Memory B cell (primary cell): Measurements from ENCODE around the gene ZNF558.
"Not testable (repeated sequence)": the region's sequence is repeated elsewhere in the genome, so short reads cannot be mapped to it uniquely, and the experiment has no call there.

Experiments used
- ATAC-seq: fragments of 150-1000 bp; cut with Tn5 transposase; 2 replicates; pipeline ENCODE4 v1.10.0; 2021; ENCODE audit warnings: low read depth, mild to moderate bottlenecking, moderate library complexity
- DNase-seq, 2 donors: peaks; one replicate each; pipeline ENCODE4 v3.0.0; 2022; ENCODE audit warnings: low spot score in 2 of 2
- H3K27ac Mint-ChIP-seq: one replicate; pipeline ENCODE4 v1.8.0; 2022; ENCODE audit warnings: mild to moderate bottlenecking, moderate library complexity, mixed read lengths
- H3K27me3 Mint-ChIP-seq: one replicate; pipeline ENCODE4 v1.8.0; 2022; ENCODE audit warnings: mixed read lengths
- H3K36me3 Mint-ChIP-seq: one replicate; pipeline ENCODE4 v1.8.0; 2022; ENCODE audit warnings: mild to moderate bottlenecking, mixed read lengths
- H3K4me1 Mint-ChIP-seq: one replicate; pipeline ENCODE4 v1.8.0; 2022; ENCODE audit warnings: mixed read lengths
- H3K4me3 Mint-ChIP-seq: one replicate; pipeline ENCODE4 v1.8.0; 2022; ENCODE audit warnings: mild to moderate bottlenecking, moderate library complexity, mixed read lengths
- H3K9me3 Mint-ChIP-seq: one replicate; pipeline ENCODE4 v1.8.0; 2022; ENCODE audit warnings: mixed read lengths

ZNF558 gene

GRCh38 chr19:8827277-8827676 is 4.8 kb downstream of the ZNF558 start:
- ATAC-seq = no peak
- Mint-ChIP-seq H3K4me1 (peaks cover 3% of the 10 kb centered on the region), H3K36me3 (peaks cover 36% of the 10 kb centered on the region), H3K27me3 (no peaks in the 10 kb centered on the region), H3K4me3 (no peak overlapping the region), H3K27ac (no peak overlapping the region), H3K9me3 (peaks cover 6% of the 10 kb centered on the region)
- no peak for DNase-seq

DNA sequence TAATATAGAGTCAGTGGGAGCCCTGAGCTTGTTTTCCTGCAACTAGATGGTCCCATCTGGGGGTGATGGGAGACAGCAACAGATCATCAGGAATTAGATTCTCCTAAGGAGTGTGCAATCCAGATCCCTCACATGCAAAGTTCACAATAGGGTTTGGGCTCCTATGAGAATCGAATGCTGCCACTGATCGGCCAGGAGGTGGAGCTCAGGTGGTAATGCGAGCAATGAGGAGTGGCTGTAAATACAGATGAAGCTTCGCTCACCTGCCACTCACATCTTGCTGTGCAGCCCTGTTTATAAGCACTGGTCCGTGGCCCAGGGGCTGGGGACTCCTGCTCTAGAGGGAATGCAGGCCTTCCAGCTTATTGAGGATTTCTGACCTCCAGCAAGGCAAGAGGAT is 5.7 kb downstream of the ZNF558 start:
- Mint-ChIP-seq H3K4me3 (no peak overlapping the region), H3K36me3 (peaks cover 43% of the 10 kb centered on the region), H3K4me1 (peaks cover 3% of the 10 kb centered on the region), H3K9me3 (peaks cover 6% of the 10 kb centered on the region), H3K27ac (no peak overlapping the region), H3K27me3 (no peaks in the 10 kb centered on the region)
- no peak for ATAC-seq
- DNase-seq = no peak

DNA sequence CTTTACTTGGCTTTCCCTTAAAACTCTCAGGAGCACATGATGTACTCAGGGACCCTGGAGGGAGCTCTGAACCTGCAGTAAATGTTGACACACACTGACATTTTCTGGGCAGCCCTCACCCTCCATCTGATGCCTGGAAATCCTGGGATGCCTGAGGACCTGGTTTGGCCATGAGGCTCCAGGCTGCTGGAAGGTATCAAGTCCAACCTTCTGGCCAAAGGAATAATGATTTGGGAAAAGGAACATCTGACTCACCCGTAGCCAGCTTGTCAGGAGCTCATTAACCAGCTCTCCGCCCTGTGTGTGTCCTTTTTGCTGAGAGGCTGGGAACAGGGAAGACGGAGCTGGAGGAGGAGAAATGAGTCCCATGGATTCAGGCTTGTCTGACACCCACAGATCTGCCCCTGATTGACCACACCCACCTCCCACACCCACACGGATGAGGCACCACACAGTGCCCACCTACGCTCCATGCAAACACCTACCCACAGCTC is 10.3 kb downstream of the ZNF558 start:
- H3K27ac Mint-ChIP-seq = no peak overlapping the region
- H3K36me3 Mint-ChIP-seq = peaks cover 71% of the 10 kb centered on the region
- DNase-seq = no peak
- H3K27me3 Mint-ChIP-seq = no peaks in the 10 kb centered on the region
- H3K9me3 Mint-ChIP-seq = peaks cover 17% of the 10 kb centered on the region
- H3K4me3 Mint-ChIP-seq = no peak overlapping the region
- H3K4me1 Mint-ChIP-seq = peaks cover 3% of the 10 kb centered on the region
- ATAC-seq = no peak

DNA sequence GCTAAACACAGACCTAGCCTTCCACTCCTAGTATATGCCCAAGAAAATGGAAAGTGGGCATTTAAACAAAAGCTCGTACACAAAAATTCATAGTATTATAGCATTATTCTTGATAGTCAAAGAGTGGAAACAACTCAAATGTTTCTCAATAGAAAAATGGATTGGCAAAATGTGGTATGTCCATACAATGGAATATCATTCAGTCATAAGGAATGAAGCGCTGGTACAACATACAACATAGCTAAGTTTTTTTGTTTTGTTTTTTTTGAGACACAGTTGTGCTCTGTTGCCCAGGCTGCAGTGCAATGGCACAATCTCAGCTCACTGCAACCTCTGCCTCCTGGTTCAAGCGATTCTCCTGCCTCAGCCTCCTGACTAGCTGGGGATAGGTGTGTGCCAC is 11.9 kb downstream of the ZNF558 start:
- Mint-ChIP-seq H3K9me3 (peaks cover 25% of the 10 kb centered on the region), H3K27ac (no peak overlapping the region), H3K36me3 (peaks cover 83% of the 10 kb centered on the region), H3K4me3 (no peak overlapping the region), H3K4me1 (peaks cover 3% of the 10 kb centered on the region), H3K27me3 (no peaks in the 10 kb centered on the region)
- DNase-seq (no peak), ATAC-seq (no peak)

- no peak overlapping the region for H3K27ac Mint-ChIP-seq
- ATAC-seq (no peak), DNase-seq (no peak)
- no peaks in the 10 kb centered on the region for H3K27me3 Mint-ChIP-seq
- peaks cover 29% of the 10 kb centered on the region for H3K9me3 Mint-ChIP-seq
- no peaks in the 10 kb centered on the region for H3K4me1 Mint-ChIP-seq
- no peak overlapping the region for H3K4me3 Mint-ChIP-seq
- peaks cover 80% of the 10 kb centered on the region for H3K36me3 Mint-ChIP-seq
Measured at GRCh38 chr19:8815780-8816179, 16.3 kb downstream of the ZNF558 start.

GRCh38 chr19:8814176-8814575 is 17.9 kb downstream of the ZNF558 start:
- Mint-ChIP-seq H3K4me1 (no peaks in the 10 kb centered on the region), H3K4me3 (no peak overlapping the region), H3K9me3 (peaks cover 28% of the 10 kb centered on the region), H3K27ac (no peak overlapping the region), H3K36me3 (peaks cover 68% of the 10 kb centered on the region), H3K27me3 (no peaks in the 10 kb centered on the region)
- ATAC-seq (no peak), DNase-seq (no peak)

- Mint-ChIP-seq H3K27ac (no peak overlapping the region), H3K9me3 (peaks cover 25% of the 10 kb centered on the region), H3K36me3 (peaks cover 62% of the 10 kb centered on the region), H3K4me3 (no peak overlapping the region), H3K27me3 (no peaks in the 10 kb centered on the region), H3K4me1 (no peaks in the 10 kb centered on the region)
- no peak for DNase-seq
- ATAC-seq = no peak
Measured at GRCh38 chr19:8811315-8812172, 20.6 kb downstream of the ZNF558 start.

DNA sequence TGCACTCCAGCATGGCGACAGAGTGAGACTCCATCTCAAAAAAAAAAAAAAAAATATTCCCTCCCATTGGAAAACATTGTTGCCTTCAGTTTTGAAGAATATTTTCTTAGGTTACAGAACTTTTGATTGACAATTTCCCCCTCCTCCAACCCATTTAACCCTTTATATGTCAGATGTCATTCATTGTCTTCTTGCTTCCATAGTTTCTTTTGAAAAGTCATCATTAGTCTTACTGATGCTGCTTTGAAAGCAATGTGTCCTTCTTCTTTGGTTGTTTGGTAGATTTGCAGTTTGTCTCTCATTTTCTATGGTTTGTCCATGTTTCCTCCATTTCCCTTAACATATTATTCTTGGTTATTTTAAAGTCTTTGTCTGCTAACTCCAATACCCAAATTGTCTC is 25.4 kb downstream of the ZNF558 start:
- DNase-seq (no peak), ATAC-seq (no peak)
- Mint-ChIP-seq H3K9me3 (peaks cover 18% of the 10 kb centered on the region), H3K4me3 (no peak overlapping the region), H3K36me3 (peaks cover 38% of the 10 kb centered on the region), H3K4me1 (no peaks in the 10 kb centered on the region), H3K27ac (no peak overlapping the region), H3K27me3 (no peaks in the 10 kb centered on the region)

DNA sequence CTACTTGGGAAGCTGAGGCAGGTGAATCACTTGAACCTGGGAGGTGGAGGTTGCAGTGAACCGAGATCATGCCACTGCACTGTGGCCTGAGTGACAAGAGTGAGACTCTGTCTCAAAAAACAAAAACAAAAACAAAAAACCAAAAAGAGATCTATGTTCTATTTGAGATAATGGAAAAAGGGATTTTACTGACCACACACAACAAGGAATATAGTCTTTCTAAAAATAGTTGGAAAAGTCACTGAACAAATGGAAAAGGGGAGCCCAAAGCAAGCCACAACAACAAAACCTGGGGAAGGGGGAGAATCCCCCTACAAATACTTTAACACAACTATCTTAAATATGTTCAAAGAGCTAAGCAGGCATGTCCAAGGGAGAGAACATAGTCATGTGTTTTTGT is 37.3 kb downstream of the ZNF558 start:
- DNase-seq (no peak), ATAC-seq (no peak)
- H3K4me1 Mint-ChIP-seq = no peaks in the 10 kb centered on the region
- H3K9me3 Mint-ChIP-seq = peaks cover 4% of the 10 kb centered on the region
- H3K27me3 Mint-ChIP-seq = no peaks in the 10 kb centered on the region
- no peaks in the 10 kb centered on the region for H3K36me3 Mint-ChIP-seq
- no peak overlapping the region for H3K27ac Mint-ChIP-seq
- H3K4me3 Mint-ChIP-seq = no peak overlapping the region

GRCh38 chr19:8773587-8773986 is 58.5 kb downstream of the ZNF558 start:
- H3K9me3 Mint-ChIP-seq, H3K27me3 Mint-ChIP-seq, ATAC-seq, H3K36me3 Mint-ChIP-seq, H3K4me3 Mint-ChIP-seq, DNase-seq, H3K27ac Mint-ChIP-seq, H3K4me1 Mint-ChIP-seq: not testable (repeated sequence)

GRCh38 chr19:8769265-8769664 is 62.8 kb downstream of the ZNF558 start:
- not testable (repeated sequence) for H3K27ac Mint-ChIP-seq, ATAC-seq, H3K27me3 Mint-ChIP-seq, H3K4me3 Mint-ChIP-seq, H3K4me1 Mint-ChIP-seq, H3K36me3 Mint-ChIP-seq, DNase-seq, H3K9me3 Mint-ChIP-seq

- not testable (repeated sequence) for H3K27ac Mint-ChIP-seq, H3K4me3 Mint-ChIP-seq, H3K27me3 Mint-ChIP-seq, ATAC-seq, H3K9me3 Mint-ChIP-seq, H3K4me1 Mint-ChIP-seq, DNase-seq, H3K36me3 Mint-ChIP-seq
Measured at GRCh38 chr19:8767257-8767656, 64.8 kb downstream of the ZNF558 start.
